Activated gamma-delta T cell (primary cell): ENCODE data around the gene BSCL2.
"Not testable (repeated sequence)": the region's sequence is repeated elsewhere in the genome, so short reads cannot be mapped to it uniquely, and the experiment has no call there.

Source experiments
- DNase-seq: peaks from one replicate; lab custom pipeline; 2025; lab: John Stamatoyannopoulos, UW

BSCL2 gene

DNA sequence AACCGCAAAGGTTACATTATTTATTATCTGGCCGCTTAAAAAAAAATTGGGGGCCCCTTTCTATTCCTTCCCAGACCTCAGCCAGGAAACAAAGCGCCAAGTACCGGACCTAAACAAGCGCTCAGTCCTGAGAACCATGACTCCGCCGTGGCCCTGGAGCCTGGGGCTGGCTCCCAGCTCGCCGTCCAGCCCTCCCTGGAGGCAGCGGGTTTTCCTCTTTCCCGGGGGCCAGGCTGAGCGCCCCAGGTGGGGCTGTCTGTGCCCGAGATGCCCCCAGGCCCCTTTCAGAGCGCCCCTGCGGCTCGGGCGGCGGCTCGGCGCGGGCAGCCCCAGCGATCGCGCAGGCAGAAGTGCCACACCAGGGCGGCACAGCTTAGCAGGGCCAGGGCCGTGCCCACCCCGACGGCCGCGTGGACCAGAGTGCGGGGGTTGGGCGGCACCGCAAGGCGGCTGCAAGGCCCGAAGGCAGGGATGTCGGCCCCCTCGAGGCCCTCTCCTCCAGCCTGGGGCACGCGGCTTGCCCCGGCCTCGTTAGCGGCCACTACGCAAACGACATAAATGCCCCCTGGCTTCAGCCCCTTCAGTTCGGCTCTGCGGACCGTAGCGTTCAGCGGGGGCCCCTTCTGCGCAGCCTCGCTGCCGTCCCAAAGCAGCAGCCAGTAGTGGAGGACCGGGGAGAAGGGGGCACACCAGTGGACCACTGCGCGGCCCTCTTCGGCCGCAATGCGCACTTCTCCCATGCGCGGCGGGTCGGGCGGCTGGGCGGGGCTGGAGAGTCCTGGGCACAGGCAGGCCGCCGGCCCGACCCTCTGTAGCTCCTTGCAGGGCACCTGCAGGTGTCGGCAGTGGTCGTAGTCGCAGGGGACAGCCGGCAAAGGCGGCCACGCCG lies 19.5 kb downstream of the BSCL2 start:
- no peak for DNase-seq

DNA sequence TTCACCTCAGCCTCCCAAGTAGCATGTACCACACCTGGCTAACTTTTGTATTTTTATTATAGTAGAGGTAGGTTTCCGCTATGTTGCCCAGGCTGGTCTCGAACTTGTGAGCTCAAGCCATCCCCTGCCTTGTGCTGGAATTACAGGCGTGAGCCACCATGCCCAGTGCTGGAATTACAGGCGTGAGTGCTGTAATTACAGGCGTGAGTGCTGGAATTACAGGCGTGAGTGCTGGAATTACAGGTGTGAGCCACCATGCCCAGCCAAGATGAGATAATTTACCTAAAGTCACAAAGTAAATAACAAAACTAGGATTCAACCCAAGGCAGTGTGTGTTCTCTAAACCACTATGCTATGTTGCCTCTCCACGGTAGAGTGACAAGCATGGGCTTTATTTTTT lies 24.7 kb downstream of the BSCL2 start:
- no peak for DNase-seq

GRCh38 chr11:62680825-62681240 lies 26.4 kb downstream of the BSCL2 start:
- DNase-seq = no peak

GRCh38 chr11:62678770-62679696 lies 28.2 kb downstream of the BSCL2 start, which contains the start of gene UBXN1:
TSS of gene UBXN1 (minus strand) at chr11:62679073. CDS start at chr11:62678923, 150 bp downstream.
- DNase-seq = peak; percentile 74

DNA sequence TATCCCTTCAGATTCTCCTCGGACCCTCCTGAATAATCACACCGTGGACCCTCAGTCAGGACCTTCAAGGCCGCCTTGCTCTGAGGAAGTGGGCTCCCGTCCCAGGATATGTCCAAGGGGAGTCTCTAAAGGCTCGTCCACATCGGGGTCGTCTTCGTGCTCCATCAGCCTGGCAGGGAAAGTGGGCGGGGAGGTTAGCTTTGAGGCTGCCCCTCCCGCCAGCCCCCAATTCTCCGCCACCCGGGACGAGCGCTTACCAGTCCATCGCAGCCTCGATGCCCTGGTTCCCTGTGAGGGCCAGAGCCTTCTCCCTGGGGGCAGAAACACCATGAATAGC lies 28.8 kb downstream of the BSCL2 start:
- no peak for DNase-seq

DNA sequence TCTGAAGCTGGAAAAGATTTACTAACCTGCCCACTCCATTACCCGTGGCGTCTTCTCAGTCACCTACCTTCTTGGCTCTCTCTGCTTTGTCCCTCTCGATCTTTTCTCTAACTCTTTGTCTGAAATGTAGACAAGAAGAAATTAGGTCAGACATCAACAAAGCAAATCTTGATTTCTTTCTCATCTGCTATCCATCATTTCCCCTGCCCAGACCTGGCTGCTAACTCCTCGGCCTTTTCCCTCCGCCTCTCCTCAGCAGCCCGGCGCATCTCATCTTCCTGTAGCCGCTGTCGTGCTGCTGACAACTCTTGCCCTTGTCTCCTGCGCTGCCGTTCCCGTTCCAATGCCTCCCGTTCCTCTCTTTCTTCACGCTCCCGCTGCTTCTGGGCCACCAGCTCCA lies 29.5 kb downstream of the BSCL2 start:
- DNase-seq = no peak

GRCh38 chr11:62677156-62677555 lies 30.1 kb downstream of the BSCL2 start:
- no peak for DNase-seq

- no peak for DNase-seq
Observed at GRCh38 chr11:62676698-62677097, 30.5 kb downstream of the BSCL2 start.

DNA sequence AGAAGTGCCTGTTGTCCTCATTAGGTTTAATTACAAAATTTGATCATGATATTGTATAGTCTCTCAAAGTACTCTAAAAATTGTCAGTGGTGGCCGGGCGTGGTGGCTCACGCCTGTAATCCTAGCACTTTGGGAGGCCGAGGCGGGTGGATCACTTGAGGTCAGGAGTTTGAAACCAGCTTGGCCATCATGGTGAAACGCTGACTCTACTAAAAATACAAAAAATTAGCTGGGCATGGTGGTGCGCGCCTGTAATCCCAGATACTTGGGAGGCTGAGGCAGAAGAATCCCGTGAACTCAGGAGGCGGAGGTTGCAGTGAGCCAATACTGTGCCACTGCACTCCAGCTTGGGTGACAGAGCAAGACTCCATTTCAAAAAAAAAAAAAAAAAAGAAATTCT lies 31.8 kb downstream of the BSCL2 start:
- not testable (repeated sequence) for DNase-seq

- DNase-seq = no peak
Observed at GRCh38 chr11:62673196-62673525, 34.1 kb downstream of the BSCL2 start.

GRCh38 chr11:62671608-62672389 lies 35.4 kb downstream of the BSCL2 start, which contains the start of the genes LBHD1 and UQCC3:
TSS of gene LBHD1 (minus strand) at chr11:62672267. CDS start at chr11:62670031, 2,236 bp downstream.
TSS of gene UQCC3 (plus strand) at chr11:62671673. CDS start at chr11:62671746, 73 bp downstream.
- peak; percentile 41 for DNase-seq

GRCh38 chr11:62671236-62671607 lies 36.0 kb downstream of the BSCL2 start:
- no peak for DNase-seq

DNA sequence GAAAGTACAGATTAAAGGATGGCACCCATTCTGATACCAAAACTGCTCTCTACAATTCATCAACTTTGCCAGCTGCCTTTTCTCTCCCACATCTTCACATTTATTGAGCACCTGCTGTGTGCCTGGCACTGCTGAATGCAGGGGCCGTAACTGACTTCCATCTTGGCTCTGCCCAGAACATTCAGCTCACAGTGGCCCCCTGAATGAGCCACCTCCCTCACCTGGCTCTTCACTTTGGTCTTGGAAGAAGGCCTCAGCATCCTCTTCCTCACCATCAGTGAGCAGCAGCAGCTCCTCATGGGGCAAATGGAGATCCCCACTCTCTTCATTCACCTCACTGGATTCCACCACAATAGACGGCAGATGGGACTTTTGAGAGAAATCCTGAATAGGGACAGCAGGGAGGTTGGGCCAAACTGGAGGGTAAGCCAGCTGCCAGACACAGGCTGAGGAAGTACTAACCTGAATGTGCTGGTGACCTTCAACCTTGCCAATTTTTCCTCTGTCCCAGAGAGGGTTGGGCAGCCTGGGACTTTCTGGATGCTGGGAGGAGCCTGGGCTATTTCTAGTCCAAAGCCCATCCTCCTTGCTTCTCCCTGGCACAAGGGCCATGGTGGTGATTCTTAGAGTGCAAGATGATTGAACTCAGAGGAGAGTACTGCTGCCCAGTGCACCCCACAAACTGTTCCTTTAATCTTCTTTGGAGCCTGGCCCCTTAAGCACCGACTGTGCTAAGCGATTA lies 37.6 kb downstream of the BSCL2 start:
- no peak for DNase-seq

DNA sequence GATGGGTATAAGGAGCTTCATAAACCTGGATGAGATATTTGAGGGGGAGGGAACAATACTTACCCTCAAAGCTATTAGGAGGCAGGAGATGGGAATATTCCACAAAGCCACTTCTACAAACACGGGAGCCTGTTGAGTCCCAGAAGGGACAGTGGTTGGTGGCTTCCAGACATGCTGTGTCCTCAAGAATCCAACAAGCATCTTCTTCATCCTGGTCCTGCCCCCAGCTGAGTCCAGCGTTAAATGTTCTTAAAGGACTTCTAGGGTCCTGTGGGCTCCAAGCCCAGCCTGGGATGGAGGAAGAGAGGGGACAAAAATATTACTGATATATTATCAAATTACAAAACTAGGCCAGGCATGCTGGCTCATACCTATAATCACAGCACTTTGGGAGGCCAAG lies 39.8 kb downstream of the BSCL2 start:
- no peak for DNase-seq

GRCh38 chr11:62666259-62666926 lies 40.8 kb downstream of the BSCL2 start:
- no peak for DNase-seq

DNA sequence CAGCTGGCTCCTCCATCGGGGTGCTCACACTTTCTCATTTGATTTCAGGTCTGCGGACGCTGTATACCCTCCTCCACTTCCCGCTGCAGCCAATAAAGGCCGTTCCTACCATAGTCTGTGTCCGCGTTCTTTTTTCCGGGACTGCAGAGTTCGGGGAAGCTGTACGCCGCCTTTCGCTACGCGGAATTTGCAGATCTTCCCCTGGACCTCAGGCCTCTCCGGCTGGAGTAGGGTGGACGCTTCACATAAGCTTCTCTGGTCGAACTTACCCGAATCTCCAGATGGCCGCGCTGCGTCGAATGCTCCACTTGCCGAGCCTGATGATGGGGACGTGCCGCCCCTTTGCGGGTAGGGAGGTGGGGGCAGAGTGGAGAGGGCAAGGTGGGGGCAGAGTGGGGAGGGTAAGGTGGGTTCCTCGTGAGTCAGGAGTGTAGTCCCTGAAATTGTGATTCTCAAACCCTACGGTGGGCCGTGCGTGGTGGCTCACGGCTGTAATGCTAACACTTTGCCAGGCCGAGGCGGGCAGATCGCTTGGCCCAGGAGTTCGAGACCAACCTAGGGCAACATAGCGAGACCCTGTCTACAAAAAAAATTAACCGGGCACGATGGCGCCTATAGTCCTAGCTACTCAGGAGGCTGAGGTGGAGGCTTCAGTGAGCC lies 41.5 kb downstream of the BSCL2 start:
- DNase-seq = peak; percentile 38

GRCh38 chr11:62665075-62665598 lies 42.1 kb downstream of the BSCL2 start, which contains the start of the genes C11orf98 and CSKMT:
TSS of gene C11orf98 (minus strand) at chr11:62665210. CDS start at chr11:62665169, 41 bp downstream.
TSS of gene CSKMT (plus strand) at chr11:62665312. CDS start at chr11:62665880, 568 bp downstream.
- peak; percentile 85 for DNase-seq

- peak; percentile 49 for DNase-seq
Observed at GRCh38 chr11:62664405-62665074, 42.7 kb downstream of the BSCL2 start.
